ENCODE data around the gene SCYGR5.
"Not testable (repeated sequence)": the region's sequence is repeated elsewhere in the genome, so short reads cannot be mapped to it uniquely, and the experiment has no call there.

SCYGR5 gene

GRCh38 chr2:227673620-227674019 lies 7.0 kb downstream of the SCYGR5 start:
- not testable (repeated sequence) for DNase-seq (ENCODE audit: low spot score)

- no peak for DNase-seq (ENCODE audit: low spot score)
Measured at GRCh38 chr2:227674485-227674884, 7.9 kb downstream of the SCYGR5 start.

GRCh38 chr2:227677928-227678327 lies 11.3 kb downstream of the SCYGR5 start:
- no peak for DNase-seq (ENCODE audit: low spot score)

- no peak for DNase-seq (ENCODE audit: low spot score)
Measured at GRCh38 chr2:227684258-227684657, 17.7 kb downstream of the SCYGR5 start.

- DNase-seq (ENCODE audit: low spot score): no peak
Measured at GRCh38 chr2:227687189-227687588, 20.6 kb downstream of the SCYGR5 start.

- no peak for DNase-seq (ENCODE audit: low spot score)
Measured at GRCh38 chr2:227696990-227697679, 30.5 kb downstream of the SCYGR5 start.

GRCh38 chr2:227701556-227701955 lies 35.0 kb downstream of the SCYGR5 start:
- DNase-seq (ENCODE audit: low spot score): peak; percentile 64

- DNase-seq (ENCODE audit: low spot score): peak; percentile 57
Measured at GRCh38 chr2:227703280-227703732, 36.7 kb downstream of the SCYGR5 start.

GRCh38 chr2:227703961-227704360 lies 37.4 kb downstream of the SCYGR5 start:
- DNase-seq (ENCODE audit: low spot score): peak; percentile 11

- no peak for DNase-seq (ENCODE audit: low spot score)
Measured at GRCh38 chr2:227706859-227707258, 40.3 kb downstream of the SCYGR5 start.

- no peak for DNase-seq (ENCODE audit: low spot score)
Measured at GRCh38 chr2:227707390-227707789, 40.8 kb downstream of the SCYGR5 start.

- DNase-seq (ENCODE audit: low spot score): no peak
Measured at GRCh38 chr2:227710986-227711385, 44.4 kb downstream of the SCYGR5 start.

GRCh38 chr2:227713291-227713690 lies 46.7 kb downstream of the SCYGR5 start:
- DNase-seq (ENCODE audit: low spot score): no peak

GRCh38 chr2:227716501-227716900 lies 49.9 kb downstream of the SCYGR5 start:
- no peak for DNase-seq (ENCODE audit: low spot score)

Data from LoVo (cell line).